Endothelial cell of umbilical vein (primary cell): Measurements from ENCODE around the gene RFK. TPM values are rescaled to one million over a fixed set of nuclear protein-coding genes. Genes with fewer than 3 reads are reported as not detected.

Experiments
- BruUV-seq: library from RNA; stranded (reverse); fragments of 400-500 nt; replicated peaks from 2 replicates; lab custom pipeline; 2021; lab: Mats Ljungman, UMichigan
- CTCF ChIA-PET: fragments of 300-600, 350-600 bp; sonication (Branson Sonifier 250); formaldehyde crosslinking; loops from one replicate; lab custom pipeline; 2021; ENCODE audit warnings: antibody characterized with exemption, inconsistent platforms; lab: Charles Lee
- POLR2A ChIA-PET: fragments of 300-600, 350-600 bp; sonication (Branson Sonifier 250); formaldehyde crosslinking; loops from one replicate; lab custom pipeline; 2021; ENCODE audit warnings: antibody characterized with exemption, inconsistent platforms; lab: Charles Lee
- DNase-seq: peaks from one replicate; pipeline ENCODE4 v3.0.0-alpha.2; 2011; ENCODE audit warnings: low read depth, low spot score
- FAIRE-seq: peaks from 2 replicates; lab custom pipeline; 2011; peaks lifted over from hg19 to GRCh38; lab: Jason Lieb, UNC
- H2AFZ ChIP-seq: 2 replicates; pipeline ENCODE4 v1.6.0; 2012; ENCODE audit warnings: low read depth, low read length, control low read depth, inconsistent platforms
- H3K27ac ChIP-seq: 2 replicates; pipeline ENCODE4 v1.5.1; 2011; ENCODE audit warnings: low read depth, mild to moderate bottlenecking, control low read depth, low read length, moderate library complexity; ENCODE audit not compliant: insufficient read depth
- H3K27me3 ChIP-seq, 2 experiments: 2 replicates each; pipeline versions ENCODE4 v1.6.0 to v1.6.1; 2011; ENCODE audit warnings: low read length in 2 of 2, mixed read lengths in 1 of 2; ENCODE audit not compliant: control insufficient read depth in 2 of 2, insufficient read depth in 2 of 2
- H3K36me3 ChIP-seq, 2 experiments: 2 replicates in 1 of 2; 3 replicates in 1 of 2; pipeline ENCODE4 v1.5.1; 2011; ENCODE audit warnings: low read length in 2 of 2, mild to moderate bottlenecking in 1 of 2, moderate library complexity in 1 of 2; ENCODE audit not compliant: control insufficient read depth in 2 of 2, insufficient read depth in 2 of 2; ENCODE audit errors: extremely low read depth in 1 of 2
- H3K4me1 ChIP-seq: 3 replicates; pipeline ENCODE4 v1.5.1; 2011; ENCODE audit warnings: mild to moderate bottlenecking, low read length; ENCODE audit not compliant: control insufficient read depth, insufficient read depth; ENCODE audit errors: extremely low read depth
- H3K4me2 ChIP-seq: 2 replicates; pipeline ENCODE4 v1.6.1; 2011; ENCODE audit warnings: low read length, control low read depth, mixed read lengths; ENCODE audit not compliant: insufficient read depth
- H3K4me3 ChIP-seq, 3 experiments: fragments of 200-600 bp in 1 of 3; sonication (generic), shearing (Covaris generic) in 1 of 3; replicated peaks in 1 of 3; 2 replicates each; pipeline ENCODE4 v1.5.1; 2011 to 2016; ENCODE audit warnings: control low read depth in 3 of 3, low read length in 3 of 3, mild to moderate bottlenecking in 2 of 3, inconsistent platforms in 1 of 3, low read depth in 1 of 3, moderate library complexity in 1 of 3; ENCODE audit not compliant: insufficient read depth in 1 of 3
- H3K79me2 ChIP-seq: 2 replicates; pipeline ENCODE4 v1.6.0; 2012; ENCODE audit warnings: low read length, inconsistent platforms; ENCODE audit not compliant: control insufficient read depth, insufficient read depth
- H3K9ac ChIP-seq: replicated peaks from 2 replicates; pipeline ENCODE3; 2011; ENCODE audit warnings: low read length, control low read depth; ENCODE audit not compliant: insufficient read depth; ENCODE audit errors: extremely low read depth
- H3K9me1 ChIP-seq: replicated peaks from 3 replicates; pipeline ENCODE4 v1.6.0; 2011; ENCODE audit warnings: mild to moderate bottlenecking, low read length; ENCODE audit not compliant: control insufficient read depth, insufficient read depth; ENCODE audit errors: extremely low read depth
- H3K9me3 ChIP-seq: replicated peaks from 2 replicates; pipeline ENCODE4 v1.5.1; 2012; ENCODE audit warnings: low read length, inconsistent platforms; ENCODE audit not compliant: control insufficient read depth, insufficient read depth
- H4K20me1 ChIP-seq: replicated peaks from 2 replicates; pipeline ENCODE3; 2011; ENCODE audit warnings: mild to moderate bottlenecking, low read length; ENCODE audit not compliant: control insufficient read depth, insufficient read depth; ENCODE audit errors: extremely low read depth
- FOS ChIP-seq: IDR thresholded peaks from 2 replicates; pipeline ENCODE4 v1.6.1; 2011; ENCODE audit warnings: mild to moderate bottlenecking, low read length, moderate library complexity, borderline replicate concordance; ENCODE audit not compliant: insufficient read depth
- POLR2AphosphoS5 ChIP-seq: IDR thresholded peaks from 2 replicates; pipeline ENCODE4 v1.6.1; 2012; ENCODE audit warnings: low read depth, mild to moderate bottlenecking, control low read depth, low read length, moderate library complexity; ENCODE audit not compliant: insufficient read depth
- dilution Hi-C: fragments of 300-500 bp; cut with MboI; formaldehyde crosslinking; loops from one replicate; pipeline ENCODE4 v1.15.0; 2019; ENCODE audit warnings: low sequenced_read_pairs; ENCODE audit not compliant: extremely low pct_ligation_motif_present
- intact Hi-C: fragments of 100-400 bp; cut with micrococcal nuclease; formaldehyde crosslinking; loops from one replicate; pipeline ENCODE4 v1.10.0; 2022
- polyA plus RNA-seq, 4 experiments: library from polyadenylated mRNA; depleted of rRNA in 3 of 4; stranded (reverse) in 3 of 4; unstranded in 1 of 4; fragments of >200 nt; gene quantifications; 2 replicates each; pipeline versions ENCODE4 v1.2.1 to v1.2.3, GENCODE V29; 2011 to 2012; ENCODE audit warnings: missing spikeins in 1 of 4
- total RNA-seq: library from RNA; stranded (reverse); gene quantifications from 2 replicates; pipeline ENCODE4 v1.2.3, GENCODE V29; 2021

The RFK gene
- total and polyA plus RNA-seq, 2 donors (not counting 3 experiments of a cell fraction or from before 2014, with no cell fraction given): 18.1 to 32.9 TPM

DNA sequence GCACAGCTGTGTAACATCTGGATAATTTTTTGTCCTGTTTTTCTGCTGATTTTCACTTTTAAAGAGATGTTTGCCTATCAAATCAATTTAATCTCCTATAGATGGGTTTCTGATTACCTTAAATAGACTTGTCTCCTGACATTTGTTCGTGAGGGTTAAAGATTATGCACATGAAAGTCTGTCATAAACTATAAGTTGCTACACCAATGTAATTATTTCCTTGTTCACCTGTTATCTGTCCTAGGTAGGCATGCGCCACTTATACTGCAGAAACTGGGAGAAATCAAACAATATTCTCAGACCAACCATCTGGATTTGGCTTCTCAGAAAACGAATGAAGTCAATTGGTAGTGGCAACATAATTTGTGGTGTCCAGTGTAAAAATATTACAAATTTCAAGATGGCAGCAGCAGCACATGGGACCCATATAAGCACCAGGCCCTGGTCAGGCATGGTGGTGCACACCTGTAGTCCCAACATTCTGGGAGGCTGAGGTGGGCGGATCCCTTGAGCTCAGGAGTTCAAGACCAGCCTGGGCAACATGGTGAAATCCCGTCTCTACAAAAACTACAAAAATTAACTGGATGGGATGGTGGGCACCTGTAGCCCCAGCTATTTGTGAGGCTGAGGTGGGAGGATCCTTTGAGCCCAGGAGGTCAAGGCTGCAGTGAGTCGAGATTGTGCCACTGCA, 20.3 kb downstream of the RFK start:
- no TSS peak for BruUV-seq
- no peak for TF ChIP-seq POLR2AphosphoS5
- dilution Hi-C loops (no loop called here), intact Hi-C loops (loop anchor here (2.0 to 10.0 kb wide), 2 partner anchors 41 to 159 kb away; no protein-coding TSS in a partner anchor)
- FAIRE-seq: no peak
- Histone ChIP-seq H3K79me2 (no peaks in the 10 kb centered on the region), H4K20me1 (no peaks in the 10 kb centered on the region), H3K4me1 (peaks cover 22% of the 10 kb centered on the region), H3K9ac (no peak overlapping the region), H3K4me2 (no peak overlapping the region), H3K36me3 (no peaks in the 10 kb centered on the region), H3K9me3 (no peaks in the 10 kb centered on the region), H2AFZ (no peak overlapping the region), H3K9me1 (no peaks in the 10 kb centered on the region), H3K27me3 (no peaks in the 10 kb centered on the region), H3K27ac (no peak overlapping the region), H3K4me3 (no peak overlapping the region)
- ChIA-PET POLR2A (no interaction called here), CTCF (interaction anchor here (1.7 to 2.7 kb wide), 4 partner anchors 10 to 53 kb away, joined by 5 to 9 read pairs (median 5); partner anchors contain the start of gene RFK)
- no peak for DNase-seq

DNA sequence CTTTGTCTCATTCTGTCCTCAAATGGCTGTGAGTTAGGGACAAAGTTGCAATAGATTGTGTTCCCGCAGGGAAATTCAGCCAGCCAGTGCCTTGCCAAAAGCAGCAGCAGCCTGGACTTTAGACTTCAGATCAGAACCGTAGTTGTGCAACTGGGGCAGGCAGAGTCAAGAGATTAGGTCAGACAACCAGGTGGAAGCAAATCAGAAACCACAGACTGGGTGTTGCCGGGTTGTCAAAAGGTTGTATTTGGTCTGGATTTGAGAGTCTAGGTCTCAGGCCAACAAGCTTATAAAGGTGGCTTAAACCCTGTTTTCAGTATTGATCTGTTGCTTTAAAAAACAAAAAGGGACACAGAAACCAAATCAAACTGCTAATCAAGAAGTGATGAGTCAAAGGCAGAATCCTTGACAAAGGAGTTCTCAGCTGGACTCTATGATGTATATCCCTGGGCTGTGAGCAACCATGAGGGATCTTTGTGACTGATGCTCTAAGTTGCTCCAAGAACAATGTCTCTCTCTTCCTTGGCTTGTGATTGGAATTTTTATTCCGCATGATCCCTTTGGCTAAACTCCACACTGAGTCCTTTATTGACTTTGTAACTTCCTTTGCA, 20.9 kb downstream of the RFK start:
- intact Hi-C loops (loop anchor here (10.0 kb wide), 1 partner anchor 158 kb away; no protein-coding TSS in a partner anchor), dilution Hi-C loops (no loop called here)
- H3K4me2 ChIP-seq: no peak overlapping the region
- no peak overlapping the region for H3K9ac ChIP-seq
- DNase-seq (no peak), FAIRE-seq (no peak)
- BruUV-seq: no TSS peak
- no peak overlapping the region for H3K4me3 ChIP-seq
- no peaks in the 10 kb centered on the region for H3K9me1 ChIP-seq
- H3K79me2 ChIP-seq: no peaks in the 10 kb centered on the region
- H3K9me3 ChIP-seq: no peaks in the 10 kb centered on the region
- H3K36me3 ChIP-seq: no peaks in the 10 kb centered on the region
- no peaks in the 10 kb centered on the region for H4K20me1 ChIP-seq
- no peak overlapping the region for H3K27ac ChIP-seq
- ChIA-PET CTCF (interaction anchor here (1.7 kb wide), 1 partner anchor 18 kb away, joined by 5 read pairs; no protein-coding TSS in a partner anchor), POLR2A (no interaction called here)
- H3K4me1 ChIP-seq: peaks cover 22% of the 10 kb centered on the region
- H3K27me3 ChIP-seq: no peaks in the 10 kb centered on the region
- H2AFZ ChIP-seq: no peak overlapping the region
- TF ChIP-seq POLR2AphosphoS5 (no peak), FOS (peak; percentile 16)
